NCI-H1048 (cell line): Measurements from ENCODE around the gene FREY1.

Experiments used
- DNase-seq: peaks from one replicate; lab custom pipeline; 2025; lab: John Stamatoyannopoulos, UW

Gene FREY1

GRCh38 chr11:45906965-45907611 is at the start of gene FREY1:
FREY1 (minus strand) TSS chr11:45907271; CDS start chr11:45907245, 26 bp downstream.
- no peak for DNase-seq

GRCh38 chr11:45949992-45950407 is 42.9 kb upstream of the FREY1 start:
- DNase-seq = no peak

- DNase-seq = no peak
Measured at GRCh38 chr11:45948356-45948755, 41.3 kb upstream of the FREY1 start.

- DNase-seq = no peak
Measured at GRCh38 chr11:45947885-45948284, 40.8 kb upstream of the FREY1 start.

GRCh38 chr11:45945397-45945999 is 38.4 kb upstream of the FREY1 start:
- DNase-seq = no peak

GRCh38 chr11:45942381-45942780 is 35.3 kb upstream of the FREY1 start:
- no peak for DNase-seq

- no peak for DNase-seq
Measured at GRCh38 chr11:45941285-45941684, 34.2 kb upstream of the FREY1 start.

- DNase-seq = no peak
Measured at GRCh38 chr11:45939836-45940235, 32.8 kb upstream of the FREY1 start.

GRCh38 chr11:45937916-45938315 is 30.8 kb upstream of the FREY1 start:
- no peak for DNase-seq

GRCh38 chr11:45936511-45937054 is 29.5 kb upstream of the FREY1 start:
- no peak for DNase-seq

GRCh38 chr11:45935349-45936064 is 28.4 kb upstream of the FREY1 start:
- DNase-seq = no peak

- DNase-seq = no peak
Measured at GRCh38 chr11:45934580-45935318, 27.7 kb upstream of the FREY1 start.

- no peak for DNase-seq
Measured at GRCh38 chr11:45933846-45934579, 26.9 kb upstream of the FREY1 start.

GRCh38 chr11:45933131-45933831 is 26.2 kb upstream of the FREY1 start:
- DNase-seq = no peak

GRCh38 chr11:45932217-45932616 is 25.1 kb upstream of the FREY1 start:
- no peak for DNase-seq

- DNase-seq = no peak
Measured at GRCh38 chr11:45931739-45932138, 24.7 kb upstream of the FREY1 start.

GRCh38 chr11:45930951-45931570 is 24.0 kb upstream of the FREY1 start:
- DNase-seq = no peak

GRCh38 chr11:45930031-45930794 is 23.1 kb upstream of the FREY1 start:
- no peak for DNase-seq

- DNase-seq = no peak
Measured at GRCh38 chr11:45929486-45930030, 22.5 kb upstream of the FREY1 start.
